Esophagus muscularis mucosa (tissue), 4 donors: Measurements from ENCODE around the gene RFTN1.

Experiments used
- EP300 ChIP-seq: sonication (generic); formaldehyde crosslinking; IDR thresholded peaks from one replicate; pipeline ENCODE4 v1.6.1; 2017; ENCODE audit warnings: antibody characterized with exemption
- POLR2A ChIP-seq: fragments of 450-650 bp; IDR thresholded peaks from one replicate; pipeline ENCODE4 v1.6.1; 2017; ENCODE audit warnings: antibody characterized with exemption, moderate library complexity, mild to moderate bottlenecking, low read depth
- POLR2AphosphoS5 ChIP-seq, 2 donors: sonication (generic); formaldehyde crosslinking; IDR thresholded peaks; one replicate each; pipeline ENCODE4 v1.6.1; 2017; ENCODE audit warnings: antibody characterized with exemption in 2 of 2
- TF ChIP-seq, protein P1 (sequence below), 3 experiments: fragments of 200-600 bp in 2 of 3; fragments of 450-650 bp in 1 of 3; sonication (generic) in 2 of 3; IDR thresholded peaks; one replicate each; pipeline ENCODE4 v1.5.1; 2017 to 2019; ENCODE audit warnings: antibody characterized with exemption in 3 of 3, mild to moderate bottlenecking in 2 of 3, moderate library complexity in 1 of 3

DNA sequence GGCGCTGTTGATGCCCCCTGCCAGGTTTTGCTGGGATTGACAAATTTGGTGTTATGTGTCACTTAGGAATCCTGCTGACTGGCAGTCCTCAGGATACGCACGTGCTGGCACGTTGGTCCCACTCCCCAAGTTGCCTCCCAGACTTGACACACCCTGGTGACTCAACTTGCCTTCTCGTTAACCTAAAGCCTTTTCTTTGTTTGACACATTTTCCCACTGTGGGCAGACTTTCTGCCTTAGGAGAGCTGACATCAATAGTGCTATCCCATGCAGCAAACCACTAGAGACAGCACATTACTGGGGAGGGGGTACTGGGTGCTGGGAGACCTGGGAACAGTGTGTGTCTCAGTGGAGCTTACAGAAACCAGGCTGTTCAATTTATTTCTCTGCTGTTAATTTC lies 144.2 kb downstream of the RFTN1 start:
- TF ChIP-seq, protein P1, sequence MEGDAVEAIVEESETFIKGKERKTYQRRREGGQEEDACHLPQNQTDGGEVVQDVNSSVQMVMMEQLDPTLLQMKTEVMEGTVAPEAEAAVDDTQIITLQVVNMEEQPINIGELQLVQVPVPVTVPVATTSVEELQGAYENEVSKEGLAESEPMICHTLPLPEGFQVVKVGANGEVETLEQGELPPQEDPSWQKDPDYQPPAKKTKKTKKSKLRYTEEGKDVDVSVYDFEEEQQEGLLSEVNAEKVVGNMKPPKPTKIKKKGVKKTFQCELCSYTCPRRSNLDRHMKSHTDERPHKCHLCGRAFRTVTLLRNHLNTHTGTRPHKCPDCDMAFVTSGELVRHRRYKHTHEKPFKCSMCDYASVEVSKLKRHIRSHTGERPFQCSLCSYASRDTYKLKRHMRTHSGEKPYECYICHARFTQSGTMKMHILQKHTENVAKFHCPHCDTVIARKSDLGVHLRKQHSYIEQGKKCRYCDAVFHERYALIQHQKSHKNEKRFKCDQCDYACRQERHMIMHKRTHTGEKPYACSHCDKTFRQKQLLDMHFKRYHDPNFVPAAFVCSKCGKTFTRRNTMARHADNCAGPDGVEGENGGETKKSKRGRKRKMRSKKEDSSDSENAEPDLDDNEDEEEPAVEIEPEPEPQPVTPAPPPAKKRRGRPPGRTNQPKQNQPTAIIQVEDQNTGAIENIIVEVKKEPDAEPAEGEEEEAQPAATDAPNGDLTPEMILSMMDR (IDR thresholded peaks at IDR 0.05): no peak
- TF ChIP-seq POLR2AphosphoS5 (IDR thresholded peaks at IDR 0.05) (no peak), EP300 (no peak), POLR2A (no peak)
